Esophagus muscularis mucosa (tissue), 4 donors: Measurements from ENCODE around the gene PLA2R1. TPM values are rescaled to one million over a fixed set of nuclear protein-coding genes. Genes with fewer than 3 reads are reported as not detected.

Experiments
- DNase-seq: peaks from one replicate; pipeline ENCODE4 v3.0.0-alpha.2; 2017; ENCODE audit errors: extremely low spot score
- H3K27ac ChIP-seq, 4 donors: fragments of 200-600 bp; sonication (generic); replicated peaks in 1 of 4; 1 replicate in 3 of 4; 2 replicates in 1 of 4; pipeline ENCODE4 v1.5.1; 2016 to 2019; ENCODE audit warnings: mild to moderate bottlenecking in 1 of 4
- H3K27me3 ChIP-seq, 4 donors: fragments of 200-600 bp; sonication (generic); one replicate each; pipeline versions ENCODE4 v1.5.1 to v1.6.0; 2016 to 2019
- H3K36me3 ChIP-seq, 4 donors: fragments of 200-600 bp; sonication (generic); one replicate each; pipeline ENCODE4 v1.5.1; 2016 to 2019
- H3K4me1 ChIP-seq, 4 donors: fragments of 200-600 bp; sonication (generic); one replicate each; pipeline ENCODE4 v1.5.1; 2016 to 2019
- H3K4me3 ChIP-seq, 4 donors: fragments of 200-600 bp; sonication (generic); 1 replicate in 2 of 4; 2 replicates in 2 of 4; pipeline ENCODE4 v1.5.1; 2016 to 2019; ENCODE audit warnings: mild to moderate bottlenecking in 4 of 4, moderate library complexity in 1 of 4
- H3K9me3 ChIP-seq, 4 donors: fragments of 200-600 bp; sonication (generic); 1 replicate in 3 of 4; 2 replicates in 1 of 4; pipeline ENCODE4 v1.5.1; 2016 to 2019
- EP300 ChIP-seq: sonication (generic); formaldehyde crosslinking; IDR thresholded peaks from one replicate; pipeline ENCODE4 v1.6.1; 2017; ENCODE audit warnings: antibody characterized with exemption
- POLR2A ChIP-seq: fragments of 450-650 bp; IDR thresholded peaks from one replicate; pipeline ENCODE4 v1.6.1; 2017; ENCODE audit warnings: antibody characterized with exemption, moderate library complexity, mild to moderate bottlenecking, low read depth
- POLR2AphosphoS5 ChIP-seq, 2 donors: sonication (generic); formaldehyde crosslinking; IDR thresholded peaks; one replicate each; pipeline ENCODE4 v1.6.1; 2017; ENCODE audit warnings: antibody characterized with exemption in 2 of 2
- WGBS: methylation state at CpG from one replicate; pipeline ENCODE4 v1.1.5; 2018; 5-methylcytosine and 5-hydroxymethylcytosine counted together
- intact Hi-C: fragments of 100-400 bp; cut with DNase I; formaldehyde crosslinking; loops from one replicate; pipeline ENCODE4 v1.15.1; 2023
- total RNA-seq, 4 donors: library from RNA; depleted of rRNA; stranded (reverse); fragments of >200 nt; gene quantifications; one replicate each; pipeline versions ENCODE4 v1.1.0 to v1.2.1, GENCODE V29; 2016
- TF ChIP-seq, protein P1 (sequence below), 3 experiments: fragments of 200-600 bp in 2 of 3; fragments of 450-650 bp in 1 of 3; sonication (generic) in 2 of 3; IDR thresholded peaks; one replicate each; pipeline ENCODE4 v1.5.1; 2017 to 2019; ENCODE audit warnings: antibody characterized with exemption in 3 of 3, mild to moderate bottlenecking in 2 of 3, moderate library complexity in 1 of 3

PLA2R1 gene
- total RNA-seq, 4 donors from 2014 or later, result 2.8 to 6.4 (median 5.1) TPM

DNA sequence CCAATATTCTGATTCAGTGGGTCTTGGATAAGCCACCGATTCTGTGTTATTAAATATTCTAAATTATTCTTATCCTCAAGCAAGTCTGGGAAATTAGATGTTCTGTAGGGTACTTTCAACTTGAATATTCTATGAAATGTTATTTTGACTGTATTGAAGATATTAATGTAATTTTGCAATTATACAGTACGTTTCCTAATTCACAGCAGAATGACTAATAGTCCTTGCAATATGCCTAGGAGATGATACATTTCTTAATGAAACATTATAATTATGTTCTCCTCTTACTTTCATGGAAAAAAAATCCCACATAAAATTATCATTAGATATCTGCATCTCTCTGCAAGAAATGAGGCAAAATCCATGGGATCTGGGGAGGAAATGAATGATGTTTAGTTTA is 46.2 kb upstream of the PLA2R1 start:
- intact Hi-C loops, result no loop called here
- H3K36me3 ChIP-seq, result no peaks in the 10 kb centered on the region

DNA sequence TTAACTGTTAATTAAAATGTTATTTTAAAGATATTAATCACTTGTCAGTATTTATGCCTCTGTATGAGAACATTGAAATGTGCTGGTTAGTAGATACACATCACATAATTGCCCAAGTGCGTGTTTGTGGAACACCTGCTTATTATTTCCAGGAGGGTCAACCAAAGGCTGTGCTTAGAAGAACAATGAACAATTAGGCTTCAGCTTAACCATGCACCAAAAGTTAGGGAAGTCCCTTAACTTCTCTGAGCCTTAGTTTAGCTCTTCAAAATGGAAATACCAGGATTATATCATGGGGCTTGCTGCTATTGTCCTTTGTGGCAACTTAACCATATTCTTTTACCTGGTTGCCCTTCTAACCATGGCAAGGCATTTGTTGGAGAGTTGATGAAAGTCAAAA is 43.0 kb upstream of the PLA2R1 start:
- intact Hi-C loops, result no loop called here
- Histone ChIP-seq H3K36me3 (no peaks in the 10 kb centered on the region), H3K9me3 (no peaks in the 10 kb centered on the region), H3K27ac (no peak overlapping the region), H3K4me1 (no peaks in the 10 kb centered on the region), H3K27me3 (no peaks in the 10 kb centered on the region), H3K4me3 (no peak overlapping the region)
- TF ChIP-seq, protein P1, sequence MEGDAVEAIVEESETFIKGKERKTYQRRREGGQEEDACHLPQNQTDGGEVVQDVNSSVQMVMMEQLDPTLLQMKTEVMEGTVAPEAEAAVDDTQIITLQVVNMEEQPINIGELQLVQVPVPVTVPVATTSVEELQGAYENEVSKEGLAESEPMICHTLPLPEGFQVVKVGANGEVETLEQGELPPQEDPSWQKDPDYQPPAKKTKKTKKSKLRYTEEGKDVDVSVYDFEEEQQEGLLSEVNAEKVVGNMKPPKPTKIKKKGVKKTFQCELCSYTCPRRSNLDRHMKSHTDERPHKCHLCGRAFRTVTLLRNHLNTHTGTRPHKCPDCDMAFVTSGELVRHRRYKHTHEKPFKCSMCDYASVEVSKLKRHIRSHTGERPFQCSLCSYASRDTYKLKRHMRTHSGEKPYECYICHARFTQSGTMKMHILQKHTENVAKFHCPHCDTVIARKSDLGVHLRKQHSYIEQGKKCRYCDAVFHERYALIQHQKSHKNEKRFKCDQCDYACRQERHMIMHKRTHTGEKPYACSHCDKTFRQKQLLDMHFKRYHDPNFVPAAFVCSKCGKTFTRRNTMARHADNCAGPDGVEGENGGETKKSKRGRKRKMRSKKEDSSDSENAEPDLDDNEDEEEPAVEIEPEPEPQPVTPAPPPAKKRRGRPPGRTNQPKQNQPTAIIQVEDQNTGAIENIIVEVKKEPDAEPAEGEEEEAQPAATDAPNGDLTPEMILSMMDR (IDR thresholded peaks at IDR 0.05), result no peak
- TF ChIP-seq POLR2AphosphoS5 (IDR thresholded peaks at IDR 0.05), result no peak
- TF ChIP-seq POLR2A, result no peak
- TF ChIP-seq EP300, result no peak
- 94% methylated on average over 1 of the region's 1 CpG for WGBS
- no peak for DNase-seq

More for the DNA sequence above, 46.2 kb upstream of the PLA2R1 start:
- Histone ChIP-seq H3K27me3 (no peaks in the 10 kb centered on the region), H3K9me3 (no peaks in the 10 kb centered on the region), H3K27ac (no peak overlapping the region), H3K4me1 (no peaks in the 10 kb centered on the region), H3K4me3 (no peak overlapping the region)
- WGBS, result 79% methylated on average over 2 of the region's 2 CpGs
- TF ChIP-seq, protein P1 (IDR thresholded peaks at IDR 0.05), result no peak
- DNase-seq, result no peak

DNA sequence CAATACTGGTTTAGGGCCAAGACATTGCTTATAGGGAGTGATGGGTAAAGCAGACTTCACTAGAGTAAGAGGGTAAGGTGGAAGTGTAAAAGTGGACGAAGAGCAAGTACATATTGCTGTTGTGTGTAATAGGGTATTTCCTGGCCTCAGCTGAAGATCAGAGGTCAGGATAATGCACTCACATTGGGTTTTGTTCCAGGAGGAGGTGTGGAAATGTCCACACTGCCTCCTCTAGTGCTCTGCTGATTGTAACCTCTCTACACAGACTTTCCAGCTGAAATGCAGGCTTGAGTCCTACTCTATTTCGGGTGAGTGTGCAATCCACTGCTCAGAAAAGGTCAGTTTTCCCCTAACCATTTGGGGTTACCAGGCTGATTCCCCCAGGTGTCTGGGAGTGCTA is 41.7 kb upstream of the PLA2R1 start:
- Histone ChIP-seq H3K27ac (no peak overlapping the region), H3K4me3 (no peak overlapping the region), H3K4me1 (no peaks in the 10 kb centered on the region), H3K36me3 (no peaks in the 10 kb centered on the region), H3K9me3 (no peaks in the 10 kb centered on the region), H3K27me3 (no peaks in the 10 kb centered on the region)
- TF ChIP-seq EP300 (no peak), POLR2AphosphoS5 (IDR thresholded peaks at IDR 0.05) (no peak), POLR2A (no peak)
- TF ChIP-seq, protein P1 (IDR thresholded peaks at IDR 0.05), result no peak
- 70% methylated on average over 2 of the region's 2 CpGs for WGBS
- DNase-seq, result no peak
- intact Hi-C loops, result no loop called here

DNA sequence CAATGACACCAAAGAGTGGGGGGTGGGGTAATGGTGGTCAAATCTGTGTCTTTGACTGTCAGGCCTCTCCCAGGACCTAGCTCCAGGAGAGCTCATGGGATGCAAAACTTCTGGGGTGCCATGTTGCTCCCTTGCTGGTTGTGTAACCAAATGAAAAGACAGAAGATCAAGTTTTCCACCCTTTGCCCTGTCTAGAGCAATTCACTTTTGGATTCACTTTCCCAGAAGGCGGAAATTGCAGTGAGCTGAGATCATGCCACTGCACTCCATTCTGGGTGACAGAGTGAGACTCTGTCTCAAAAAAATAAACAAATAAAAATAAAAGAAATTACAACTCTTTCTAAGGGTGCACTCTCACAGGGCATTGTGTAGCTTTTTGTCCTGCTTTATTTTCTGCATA is 34.9 kb upstream of the PLA2R1 start:
- no peak overlapping the region for H3K4me3 ChIP-seq

DNA sequence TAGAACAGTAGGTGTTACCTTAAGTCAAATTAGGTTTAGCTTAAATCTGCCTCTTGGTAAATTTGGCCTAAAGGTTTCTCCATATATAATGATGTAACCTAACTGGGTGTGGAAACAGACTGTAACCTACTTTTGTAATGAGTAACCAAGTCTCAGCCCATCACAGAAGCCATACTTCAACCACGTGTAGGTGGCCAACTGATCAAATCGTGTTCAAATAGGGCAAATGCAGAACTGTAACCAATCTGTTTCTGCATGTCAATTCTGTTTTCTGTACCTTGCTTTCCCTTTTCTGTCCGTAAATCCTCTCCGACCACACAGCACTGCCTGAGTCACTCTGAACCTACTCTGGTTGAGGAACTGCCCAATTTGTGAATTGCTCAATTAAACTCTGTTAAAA is 34.0 kb upstream of the PLA2R1 start:
- peaks cover 0 to 26% (median 8%) of the 10 kb centered on the region in 4 donors for H3K9me3 ChIP-seq
- intact Hi-C loops, result no loop called here
- no peaks in the 10 kb centered on the region for H3K4me1 ChIP-seq
- H3K27me3 ChIP-seq, result no peaks in the 10 kb centered on the region
- H3K27ac ChIP-seq, result no peak overlapping the region
- DNase-seq, result no peak
- no peaks in the 10 kb centered on the region for H3K36me3 ChIP-seq
- 87% methylated on average over 4 of the region's 4 CpGs for WGBS
- TF ChIP-seq, protein P1 (IDR thresholded peaks at IDR 0.05), result no peak
- TF ChIP-seq POLR2AphosphoS5 (IDR thresholded peaks at IDR 0.05) (no peak), EP300 (no peak), POLR2A (no peak)
- no peak overlapping the region for H3K4me3 ChIP-seq

More for the DNA sequence above, 34.9 kb upstream of the PLA2R1 start:
- peaks cover 0 to 20% (median 7%) of the 10 kb centered on the region in 4 donors for H3K9me3 ChIP-seq
- H3K27ac ChIP-seq, result no peak overlapping the region
- no peak for TF ChIP-seq EP300
- no peak for TF ChIP-seq POLR2AphosphoS5 (IDR thresholded peaks at IDR 0.05)
- TF ChIP-seq, protein P1 (IDR thresholded peaks at IDR 0.05), result no peak
- TF ChIP-seq POLR2A, result no peak
- DNase-seq, result no peak
- H3K27me3 ChIP-seq, result no peaks in the 10 kb centered on the region
- H3K36me3 ChIP-seq, result no peaks in the 10 kb centered on the region
- H3K4me1 ChIP-seq, result no peaks in the 10 kb centered on the region
- 100% methylated on average over 1 of the region's 1 CpG for WGBS
- intact Hi-C loops, result no loop called here
